HepG2 (cell line): Measurements from ENCODE around the gene PLCXD1. TPM values are rescaled to one million over a fixed set of nuclear protein-coding genes. Genes with fewer than 3 reads are reported as not detected.

Experiments
- ATAC-seq: fragments of 200-7000 bp; cut with Tn5 transposase; 3 replicates; pipeline ENCODE4 v1.9.1; 2020; ENCODE audit warnings: mild to moderate bottlenecking, moderate library complexity
- BruUV-seq: library from RNA; stranded (reverse); fragments of 400-500 nt; replicated peaks from 2 replicates; lab custom pipeline; 2021; lab: Mats Ljungman, UMichigan
- CTCF ChIA-PET: fragments of 300-600 bp; formaldehyde crosslinking; extraction: SDS; loops from one replicate; lab custom pipeline; 2021; ENCODE audit warnings: low total read pairs, inconsistent platforms, low intra/inter-chr PET ratio; lab: Yijun Ruan, JAX
- POLR2A ChIA-PET: fragments of 350-600 bp; sonication (Branson Sonifier 250); formaldehyde crosslinking; loops from one replicate; lab custom pipeline; 2020; ENCODE audit warnings: antibody characterized with exemption, inconsistent platforms; lab: Yijun Ruan, JAX
- DNase-seq: peaks from one replicate; pipeline ENCODE4 v3.0.0-alpha.2; 2015; ENCODE audit warnings: low spot score
- FAIRE-seq: peaks from 3 replicates; lab custom pipeline; 2011; peaks lifted over from hg19 to GRCh38; lab: Jason Lieb, UNC
- H2AFZ ChIP-seq: one replicate; pipeline ENCODE4 v1.6.1; 2011; ENCODE audit warnings: low read length, inconsistent platforms
- H3K27ac ChIP-seq: fragments of 300-600 bp; 3 replicates; pipeline ENCODE4 v1.8.0; 2011; ENCODE audit warnings: mixed run types, mild to moderate bottlenecking, mixed read lengths, low read length, inconsistent platforms; ENCODE audit not compliant: insufficient read depth; ENCODE audit errors: extremely low read length
- H3K27me3 ChIP-seq, 2 experiments: fragments of 200-600 bp in 1 of 2; 2 replicates in 1 of 2; 3 replicates in 1 of 2; pipeline versions ENCODE4 v1.6.0 to v1.8.0; 2011; ENCODE audit warnings: low read length in 2 of 2, mild to moderate bottlenecking in 2 of 2, moderate library complexity in 2 of 2, inconsistent platforms in 1 of 2; ENCODE audit not compliant: insufficient read depth in 2 of 2, control insufficient read depth in 1 of 2
- H3K36me3 ChIP-seq, 2 experiments: fragments of 200-600 bp in 1 of 2; replicated peaks in 1 of 2; 2 replicates in 1 of 2; 3 replicates in 1 of 2; pipeline versions ENCODE4 v1.5.1 to v1.8.0; 2011; ENCODE audit warnings: low read length in 2 of 2, inconsistent platforms in 1 of 2; ENCODE audit not compliant: insufficient read depth in 2 of 2, control insufficient read depth in 1 of 2
- H3K4me1 ChIP-seq: 2 replicates; pipeline ENCODE4 v1.5.1; 2012; ENCODE audit warnings: low read length, inconsistent platforms; ENCODE audit not compliant: insufficient read depth
- H3K4me2 ChIP-seq: 2 replicates; pipeline ENCODE4 v1.6.0; 2011; ENCODE audit warnings: low read depth, low read length, inconsistent platforms
- H3K4me3 ChIP-seq, 3 experiments: fragments of 200-600 bp in 1 of 3; sonication (generic), shearing (Covaris generic) in 1 of 3; replicated peaks in 1 of 3; 2 replicates each; pipeline ENCODE4 v1.5.1; 2011 to 2016; ENCODE audit warnings: low read length in 3 of 3, inconsistent platforms in 2 of 3, low read depth in 2 of 3, mild to moderate bottlenecking in 2 of 3, control low read depth in 1 of 3, mixed read lengths in 1 of 3; ENCODE audit not compliant: insufficient read depth in 1 of 3
- H3K79me2 ChIP-seq: one replicate; pipeline ENCODE4 v1.6.1; 2011; ENCODE audit warnings: low read length, inconsistent platforms; ENCODE audit not compliant: insufficient read depth
- H3K9ac ChIP-seq: 2 replicates; pipeline ENCODE4 v1.6.0; 2011; ENCODE audit warnings: mild to moderate bottlenecking, low read depth, low read length, inconsistent platforms; ENCODE audit not compliant: insufficient read depth
- H3K9me3 ChIP-seq: 2 replicates; pipeline ENCODE4 v1.5.1; 2012; ENCODE audit warnings: mild to moderate bottlenecking, low read length
- H4K20me1 ChIP-seq: 2 replicates; pipeline ENCODE4 v1.6.0; 2011; ENCODE audit warnings: inconsistent platforms, mild to moderate bottlenecking, low read length, moderate library complexity; ENCODE audit not compliant: insufficient read depth
- AGO2 ChIP-seq: fragments of 200-400 bp; formaldehyde crosslinking; optimal IDR thresholded peaks from 2 replicates; pipeline ENCODE3; 2017; ENCODE audit warnings: mild to moderate bottlenecking, low read depth, low read length, moderate library complexity
- FOSL1 ChIP-seq: sonication (generic); formaldehyde crosslinking; IDR thresholded peaks from 2 replicates; pipeline ENCODE4 v1.9.0; 2021; ENCODE audit warnings: missing genetic modification reagents, borderline replicate concordance
- HMG20B ChIP-seq: conservative IDR thresholded peaks from 2 replicates; pipeline ENCODE4 v1.6.1; 2016; ENCODE audit warnings: missing genetic modification reagents, missing compliant biosample characterization
- MXI1 ChIP-seq: IDR thresholded peaks from 3 replicates; pipeline ENCODE4 v1.6.1; 2012; ENCODE audit warnings: low read depth, low read length, inconsistent platforms, borderline replicate concordance
- MYC ChIP-seq: sonication (generic); formaldehyde crosslinking; IDR thresholded peaks from 2 replicates; pipeline ENCODE4 v1.9.0; 2021; ENCODE audit warnings: missing genetic modification reagents, borderline replicate concordance
- PTBP1 ChIP-seq: fragments of 200-400 bp; formaldehyde crosslinking; IDR thresholded peaks from 2 replicates; pipeline ENCODE4 v1.6.1; 2018; ENCODE audit warnings: low read length, low read depth; ENCODE audit not compliant: poor library complexity, severe bottlenecking
- SNAPC2 ChIP-seq: sonication (generic); formaldehyde crosslinking; IDR thresholded peaks from 2 replicates; pipeline ENCODE4 v1.8.1; 2022; ENCODE audit warnings: mild to moderate bottlenecking, missing genetic modification reagents
- YEATS2 ChIP-seq: sonication (generic); formaldehyde crosslinking; IDR thresholded peaks from 2 replicates; pipeline ENCODE4 v1.4.0; 2020; ENCODE audit warnings: missing genetic modification reagents, borderline replicate concordance
- ZBTB20 ChIP-seq: sonication (generic); formaldehyde crosslinking; IDR thresholded peaks from 2 replicates; pipeline ENCODE4 v1.8.1; 2023; ENCODE audit warnings: missing genetic modification reagents, low read depth, mild to moderate bottlenecking, borderline replicate concordance
- ZNF232 ChIP-seq: sonication (generic); formaldehyde crosslinking; IDR thresholded peaks from 2 replicates; pipeline ENCODE4 v1.4.0; 2020; ENCODE audit warnings: missing genetic modification reagents, borderline replicate concordance
- ZNF431 ChIP-seq: sonication (generic); formaldehyde crosslinking; IDR thresholded peaks from 2 replicates; pipeline ENCODE4 v1.9.0; 2022; ENCODE audit warnings: missing genetic modification reagents, low read depth, mild to moderate bottlenecking, borderline replicate concordance
- ZNF484 ChIP-seq: sonication (generic); formaldehyde crosslinking; IDR thresholded peaks from 2 replicates; pipeline ENCODE4 v1.5.1; 2020; ENCODE audit warnings: mild to moderate bottlenecking, low read depth, missing genetic modification reagents, borderline replicate concordance
- ZNF761 ChIP-seq: sonication (generic); formaldehyde crosslinking; conservative IDR thresholded peaks from 2 replicates; pipeline ENCODE4 v1.4.0; 2020; ENCODE audit warnings: mild to moderate bottlenecking, missing genetic modification reagents
- WGBS: methylation state at CpG from one replicate; pipeline ENCODE4 v1.1.6; 2017; ENCODE audit warnings: low lambda C conversion rate; 5-methylcytosine and 5-hydroxymethylcytosine counted together
- in situ Hi-C: cut with HindIII; loops from 2 replicates; pipeline ENCODE4 v1.10.0; 2017; ENCODE audit warnings: low pct_unique_long_range_greater_than_20kb; ENCODE audit not compliant: extremely low pct_ligation_motif_present
- intact Hi-C: fragments of 100-400 bp; cut with micrococcal nuclease; formaldehyde crosslinking; loops from one replicate; pipeline ENCODE4 v1.10.0; 2022; ENCODE audit not compliant: unreplicated experiment
- polyA plus RNA-seq, 8 experiments: library from polyadenylated mRNA; depleted of rRNA in 3 of 8; stranded (reverse) in 7 of 8; unstranded in 1 of 8; fragments of >200 nt; fragmentation: Illumina TruSeq in 4 of 8; extraction: Trizol in 4 of 8; gene quantifications; 2 replicates each; pipeline versions ENCODE4 v1.2.1 to v1.2.3, GENCODE V29; 2011 to 2016; ENCODE audit warnings: low read depth in 4 of 8, missing spikeins in 1 of 8, mixed read lengths in 1 of 8; ENCODE audit not compliant: insufficient read depth in 1 of 8
- total RNA-seq, 5 experiments: library from RNA; depleted of rRNA; stranded (reverse); fragments of >200 nt; fragmentation: Illumina TruSeq; extraction: Trizol; gene quantifications; 2 replicates each; pipeline ENCODE4 v1.2.3, GENCODE V29; 2016; ENCODE audit warnings: low read depth in 1 of 5
- TF ChIP-seq, protein P1 (sequence below): IDR thresholded peaks from 2 replicates; pipeline ENCODE4 v1.6.1; 2016; ENCODE audit warnings: low read depth, borderline replicate concordance
- TF ChIP-seq, protein P2 (sequence below): sonication (generic); formaldehyde crosslinking; IDR thresholded peaks from 2 replicates; pipeline ENCODE4 v1.5.1; 2020; ENCODE audit warnings: mild to moderate bottlenecking, moderate library complexity, missing genetic modification reagents
- TF ChIP-seq, protein P3 (sequence below): sonication (generic); formaldehyde crosslinking; IDR thresholded peaks from 2 replicates; pipeline ENCODE4 v1.8.0; 2022; ENCODE audit warnings: mild to moderate bottlenecking, missing genetic modification reagents; ENCODE audit not compliant: insufficient replicate concordance
- TF ChIP-seq, protein P4 (sequence below): sonication (generic); formaldehyde crosslinking; IDR thresholded peaks from 2 replicates; pipeline ENCODE4 v1.9.0; 2022; ENCODE audit warnings: low read depth, missing genetic modification reagents

Gene PLCXD1
- total and polyA plus RNA-seq, 2 of the 13 experiments (the other 11 are each of a cell fraction or from before 2014, with no cell fraction given): 87.7 to 153 TPM

DNA sequence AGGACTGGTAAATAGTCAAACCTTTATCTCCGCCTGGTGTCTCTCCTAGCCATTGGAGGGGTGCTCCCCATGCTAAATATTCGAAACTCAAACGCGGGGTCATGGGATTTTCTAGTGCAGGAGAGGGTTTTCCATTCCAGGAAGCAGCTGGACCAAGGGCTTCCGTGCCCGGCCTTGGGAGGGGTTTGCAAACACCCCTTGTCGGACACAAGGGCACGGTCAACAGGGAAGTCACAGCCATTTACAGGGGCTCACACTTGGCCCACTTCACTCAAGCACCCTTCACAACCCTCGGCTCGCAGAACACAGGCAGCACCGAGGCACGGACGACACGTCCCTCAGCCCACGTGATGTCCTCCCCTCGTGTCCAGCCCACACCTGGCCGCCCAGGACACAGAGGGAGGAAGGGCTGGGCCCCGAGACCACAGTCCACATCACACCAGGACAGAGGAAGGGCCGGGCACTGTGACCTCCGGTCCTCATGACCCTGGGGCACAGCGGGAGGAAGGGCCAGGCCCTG is 10.3 kb upstream of the PLCXD1 start (continued):
- TF ChIP-seq ZNF484 (no peak), FOSL1 (no peak), ZBTB20 (peak; percentile 80; the same call in 1 of the 2 replicates), ZNF431 (CRISPR knock-in tag) (peak; percentile 29; the same call in 1 of the 2 replicates), HMG20B (CRISPR knock-in tag) (no peak), YEATS2 (no peak), AGO2 (no peak)
- TF ChIP-seq, protein P1, sequence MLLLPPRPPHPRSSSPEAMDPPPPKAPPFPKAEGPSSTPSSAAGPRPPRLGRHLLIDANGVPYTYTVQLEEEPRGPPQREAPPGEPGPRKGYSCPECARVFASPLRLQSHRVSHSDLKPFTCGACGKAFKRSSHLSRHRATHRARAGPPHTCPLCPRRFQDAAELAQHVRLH: no peak

DNA sequence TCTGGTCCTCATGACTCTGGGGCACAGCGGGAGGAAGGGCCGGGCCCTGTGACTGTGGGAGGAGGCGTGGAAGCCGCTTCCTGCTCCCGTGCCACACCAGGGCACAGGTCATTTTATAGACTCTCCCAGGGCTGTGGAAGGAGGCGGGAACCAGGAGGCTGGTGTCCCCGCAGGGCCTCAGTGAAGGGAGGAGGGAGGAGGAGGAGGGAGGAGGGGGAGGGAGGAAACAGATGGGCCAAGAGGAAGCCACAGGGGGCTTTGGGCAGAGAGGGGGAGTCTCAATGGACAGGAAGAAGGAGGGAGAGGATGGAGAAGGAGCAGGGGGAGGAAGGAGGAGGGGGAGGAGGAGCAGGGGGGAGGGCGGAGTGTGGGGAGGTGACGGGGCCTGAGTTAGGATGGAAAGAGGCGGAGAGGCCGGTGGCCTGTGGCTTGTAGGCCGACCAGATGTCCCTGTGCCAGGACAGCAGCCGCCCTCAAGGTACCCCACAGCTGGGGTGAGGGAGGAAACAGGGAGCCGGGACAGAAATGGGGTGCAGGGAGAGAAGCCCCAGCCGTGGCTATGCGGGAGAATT is 6.2 kb upstream of the PLCXD1 start:
- Histone ChIP-seq H2AFZ (no peak overlapping the region), H3K4me2 (peak overlapping the region; percentile 88), H4K20me1 (0 out of 2 replicates have a peak, but pooled peaks cover 2% of the 10 kb centered on the region), H3K79me2 (peaks cover 35% of the 10 kb centered on the region), H3K27me3 (no peaks in the 10 kb centered on the region; a peak in 1 of 5 replicates), H3K27ac (peak overlapping the region; percentile 88), H3K9ac (peak overlapping the region; percentile 94), H3K4me1 (peaks cover 30% of the 10 kb centered on the region), H3K9me3 (no peaks in the 10 kb centered on the region), H3K36me3 (no peaks in the 10 kb centered on the region; a peak in 1 of 5 replicates), H3K4me3 (peak overlapping the region; percentile 91 to 100 (median 99))
- DNase-seq (peak; percentile 67), FAIRE-seq (peak; percentile 28), ATAC-seq (peak; percentile 56)
- 3% methylated on average over 13 of the region's 16 CpGs for WGBS
- CTCF ChIA-PET: no interaction called here
- intact Hi-C loops: loop anchor here (5.0 kb wide), 1 partner anchor 42 kb away; the partner anchor contains the start of gene GTPBP6
- in situ Hi-C loops: loop anchor here (5.0 kb wide), 1 partner anchor 42 kb away; the partner anchor contains the start of gene GTPBP6
- POLR2A ChIA-PET: no interaction called here
- BruUV-seq: no TSS peak
- TF ChIP-seq, protein P2, sequence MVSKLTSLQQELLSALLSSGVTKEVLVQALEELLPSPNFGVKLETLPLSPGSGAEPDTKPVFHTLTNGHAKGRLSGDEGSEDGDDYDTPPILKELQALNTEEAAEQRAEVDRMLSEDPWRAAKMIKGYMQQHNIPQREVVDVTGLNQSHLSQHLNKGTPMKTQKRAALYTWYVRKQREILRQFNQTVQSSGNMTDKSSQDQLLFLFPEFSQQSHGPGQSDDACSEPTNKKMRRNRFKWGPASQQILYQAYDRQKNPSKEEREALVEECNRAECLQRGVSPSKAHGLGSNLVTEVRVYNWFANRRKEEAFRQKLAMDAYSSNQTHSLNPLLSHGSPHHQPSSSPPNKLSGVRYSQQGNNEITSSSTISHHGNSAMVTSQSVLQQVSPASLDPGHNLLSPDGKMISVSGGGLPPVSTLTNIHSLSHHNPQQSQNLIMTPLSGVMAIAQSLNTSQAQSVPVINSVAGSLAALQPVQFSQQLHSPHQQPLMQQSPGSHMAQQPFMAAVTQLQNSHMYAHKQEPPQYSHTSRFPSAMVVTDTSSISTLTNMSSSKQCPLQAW (CRISPR knock-in tag): peak; percentile 74
- peak; percentile 35; the same call in 1 of the 2 replicates for TF ChIP-seq ZBTB20
- TF ChIP-seq PTBP1: no peak
- TF ChIP-seq, protein P3, sequence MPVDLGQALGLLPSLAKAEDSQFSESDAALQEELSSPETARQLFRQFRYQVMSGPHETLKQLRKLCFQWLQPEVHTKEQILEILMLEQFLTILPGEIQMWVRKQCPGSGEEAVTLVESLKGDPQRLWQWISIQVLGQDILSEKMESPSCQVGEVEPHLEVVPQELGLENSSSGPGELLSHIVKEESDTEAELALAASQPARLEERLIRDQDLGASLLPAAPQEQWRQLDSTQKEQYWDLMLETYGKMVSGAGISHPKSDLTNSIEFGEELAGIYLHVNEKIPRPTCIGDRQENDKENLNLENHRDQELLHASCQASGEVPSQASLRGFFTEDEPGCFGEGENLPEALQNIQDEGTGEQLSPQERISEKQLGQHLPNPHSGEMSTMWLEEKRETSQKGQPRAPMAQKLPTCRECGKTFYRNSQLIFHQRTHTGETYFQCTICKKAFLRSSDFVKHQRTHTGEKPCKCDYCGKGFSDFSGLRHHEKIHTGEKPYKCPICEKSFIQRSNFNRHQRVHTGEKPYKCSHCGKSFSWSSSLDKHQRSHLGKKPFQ (CRISPR knock-in tag): peak; percentile 98
- TF ChIP-seq ZNF761 (CRISPR knock-in tag): no peak
- no peak for TF ChIP-seq ZNF232 (CRISPR knock-in tag)
- TF ChIP-seq, protein P4, sequence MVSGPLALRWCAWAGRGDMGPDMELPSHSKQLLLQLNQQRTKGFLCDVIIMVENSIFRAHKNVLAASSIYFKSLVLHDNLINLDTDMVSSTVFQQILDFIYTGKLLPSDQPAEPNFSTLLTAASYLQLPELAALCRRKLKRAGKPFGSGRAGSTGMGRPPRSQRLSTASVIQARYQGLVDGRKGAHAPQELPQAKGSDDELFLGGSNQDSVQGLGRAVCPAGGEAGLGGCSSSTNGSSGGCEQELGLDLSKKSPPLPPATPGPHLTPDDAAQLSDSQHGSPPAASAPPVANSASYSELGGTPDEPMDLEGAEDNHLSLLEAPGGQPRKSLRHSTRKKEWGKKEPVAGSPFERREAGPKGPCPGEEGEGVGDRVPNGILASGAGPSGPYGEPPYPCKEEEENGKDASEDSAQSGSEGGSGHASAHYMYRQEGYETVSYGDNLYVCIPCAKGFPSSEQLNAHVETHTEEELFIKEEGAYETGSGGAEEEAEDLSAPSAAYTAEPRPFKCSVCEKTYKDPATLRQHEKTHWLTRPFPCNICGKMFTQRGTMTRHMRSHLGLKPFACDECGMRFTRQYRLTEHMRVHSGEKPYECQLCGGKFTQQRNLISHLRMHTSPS: peak; percentile 40; the same call in 1 of the 2 replicates
- peak; percentile 8; the same call in 1 of the 2 replicates for TF ChIP-seq MYC (CRISPR knock-in tag)
- no peak for TF ChIP-seq SNAPC2 (CRISPR knock-in tag)
- TF ChIP-seq MXI1: peak; percentile 24; the same call in 1 of the 3 replicates
